ENCODE measurements around the gene KIAA1755. TPM values are rescaled to one million over a fixed set of nuclear protein-coding genes. Genes with fewer than 3 reads are reported as not detected.

KIAA1755 gene
- total RNA-seq, 1 experiment from 2014 or later = 0.17 TPM

DNA sequence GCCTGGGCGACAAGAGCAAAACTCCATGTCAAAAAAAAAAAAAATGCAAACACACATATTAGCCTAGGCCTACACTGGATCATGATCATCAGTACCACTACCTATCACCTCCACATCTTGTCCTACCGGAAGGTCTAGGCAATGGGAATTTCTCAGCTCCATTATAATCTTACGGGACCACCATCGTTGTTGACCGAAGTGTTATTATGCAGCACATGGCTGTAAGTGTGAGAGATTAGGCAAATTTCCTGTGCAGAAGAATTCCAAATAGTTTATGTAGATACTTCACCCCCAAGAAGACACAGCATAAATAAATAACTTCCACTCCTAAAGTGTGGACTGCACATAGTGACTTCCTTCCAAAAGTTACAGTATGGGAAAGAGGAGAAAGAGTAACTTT is 16.8 kb upstream of the KIAA1755 start:
- no peak overlapping the region for H4K91ac ChIP-seq (ENCODE audit: insufficient read length, low read depth, low read length)
- no peaks in the 10 kb centered on the region for H3K9me3 ChIP-seq (ENCODE audit: control insufficient read depth, low read depth, low read length)
- no CpG with 5 or more reads among the region's 5 CpGs for WGBS (ENCODE audit: extremely low coverage, insufficient read length, low lambda C conversion rate)
- H3K56ac ChIP-seq (ENCODE audit: insufficient read length, low read depth, low read length) = no peak overlapping the region
- no peak overlapping the region for H3K27ac ChIP-seq (ENCODE audit: insufficient read length, low read depth, low read length)
- no peak overlapping the region for H2BK5ac ChIP-seq (ENCODE audit: insufficient read length, low read length)
- H4K5ac ChIP-seq (ENCODE audit: insufficient read length, low read depth, low read length) = no peak overlapping the region
- H2BK120ac ChIP-seq (ENCODE audit: low read depth, low read length, poor library complexity, severe bottlenecking) = no peak overlapping the region
- no peak overlapping the region for H3K14ac ChIP-seq (ENCODE audit: insufficient read depth, low read length)
- no peak overlapping the region for H2BK15ac ChIP-seq (ENCODE audit: low read depth, low read length)
- no peaks in the 10 kb centered on the region for H3K23me2 ChIP-seq (ENCODE audit: insufficient read length, low read depth, low read length, poor library complexity, severe bottlenecking)
- TF ChIP-seq, protein P1, sequence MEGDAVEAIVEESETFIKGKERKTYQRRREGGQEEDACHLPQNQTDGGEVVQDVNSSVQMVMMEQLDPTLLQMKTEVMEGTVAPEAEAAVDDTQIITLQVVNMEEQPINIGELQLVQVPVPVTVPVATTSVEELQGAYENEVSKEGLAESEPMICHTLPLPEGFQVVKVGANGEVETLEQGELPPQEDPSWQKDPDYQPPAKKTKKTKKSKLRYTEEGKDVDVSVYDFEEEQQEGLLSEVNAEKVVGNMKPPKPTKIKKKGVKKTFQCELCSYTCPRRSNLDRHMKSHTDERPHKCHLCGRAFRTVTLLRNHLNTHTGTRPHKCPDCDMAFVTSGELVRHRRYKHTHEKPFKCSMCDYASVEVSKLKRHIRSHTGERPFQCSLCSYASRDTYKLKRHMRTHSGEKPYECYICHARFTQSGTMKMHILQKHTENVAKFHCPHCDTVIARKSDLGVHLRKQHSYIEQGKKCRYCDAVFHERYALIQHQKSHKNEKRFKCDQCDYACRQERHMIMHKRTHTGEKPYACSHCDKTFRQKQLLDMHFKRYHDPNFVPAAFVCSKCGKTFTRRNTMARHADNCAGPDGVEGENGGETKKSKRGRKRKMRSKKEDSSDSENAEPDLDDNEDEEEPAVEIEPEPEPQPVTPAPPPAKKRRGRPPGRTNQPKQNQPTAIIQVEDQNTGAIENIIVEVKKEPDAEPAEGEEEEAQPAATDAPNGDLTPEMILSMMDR (conservative IDR thresholded peaks at IDR 0.05) = no peak
- no peak for DNase-seq
- no peak overlapping the region for H3K18ac ChIP-seq (ENCODE audit: insufficient read length, low read depth, low read length)
- Mint-ChIP-seq H3K36me3 (ENCODE audit: insufficient read depth in 1 of 3, low read depth in 3 of 3) (peaks cover 0 to 7% (median 3%) of the 10 kb centered on the region in 3 experiments; a peak in 3 of 7 replicates), H3K27ac (no peak overlapping the region; a peak in 1 of 7 replicates), H3K4me1 (peaks cover 10 to 15% of the 10 kb centered on the region in 2 experiments), H3K4me3 (no peak overlapping the region), H3K27me3 (ENCODE audit: low read depth) (no peaks in the 10 kb centered on the region; the same call in 1 of the 2 replicates), H3K9me3 (peaks cover 10 to 14% of the 10 kb centered on the region in 2 experiments)
- H2BK12ac ChIP-seq (ENCODE audit: insufficient read length, low read depth, low read length) = no peak overlapping the region
- H3K4ac ChIP-seq (ENCODE audit: low read depth, low read length) = no peak overlapping the region
- no peak overlapping the region for H2AFZ ChIP-seq (ENCODE audit: low read length)
- no peaks in the 10 kb centered on the region for H3K79me1 ChIP-seq (ENCODE audit: insufficient read depth, low read depth, low read length, poor library complexity, severe bottlenecking)
- H2BK20ac ChIP-seq (ENCODE audit: low read depth, low read length, poor library complexity, severe bottlenecking) = no peak overlapping the region
- no peak overlapping the region for H3K4me2 ChIP-seq (ENCODE audit: insufficient read depth, insufficient read length, low read length)
- no peaks in the 10 kb centered on the region for H3K79me2 ChIP-seq (ENCODE audit: insufficient read depth, low read length)
- no peaks in the 10 kb centered on the region for H3K4me1 ChIP-seq (ENCODE audit: insufficient read depth, low read length)
- H4K8ac ChIP-seq (replicated peaks; ENCODE audit: insufficient read length, low read depth, low read length) = no peak overlapping the region
- no peak overlapping the region for H3K9ac ChIP-seq (ENCODE audit: extremely low read depth, insufficient read length, low read length)
- H3K23ac ChIP-seq (ENCODE audit: insufficient read length, low read depth, low read length) = no peak overlapping the region
- no peak overlapping the region for H3T11ph ChIP-seq (ENCODE audit: low read length)
- H4K20me1 ChIP-seq (ENCODE audit: control insufficient read depth, insufficient read depth, insufficient read length) = no peaks in the 10 kb centered on the region
- H2AK5ac ChIP-seq (ENCODE audit: insufficient read length, low read length) = no peak overlapping the region
- no peaks in the 10 kb centered on the region for H3K27me3 ChIP-seq (ENCODE audit: insufficient read depth, low read length)

All from H9 (cell line).